GM23338 (cell line): Measurements from ENCODE around the gene SLX4IP. TPM values are rescaled to one million over a fixed set of nuclear protein-coding genes. Genes with fewer than 3 reads are reported as not detected.

Source experiments
- ATAC-seq: fragments of 200-7000 bp; cut with Tn5 transposase; 3 replicates; pipeline ENCODE4 v1.9.1; 2020
- DNase-seq: peaks from one replicate; pipeline ENCODE4 v3.0.0-alpha.2; 2015; ENCODE audit warnings: low spot score
- H2AFZ ChIP-seq: fragments of 200-600 bp; sonication (generic); 2 replicates; pipeline ENCODE4 v1.8.0; 2016; ENCODE audit warnings: antibody characterized with exemption, mild to moderate bottlenecking, moderate library complexity
- H3F3A ChIP-seq: fragments of 200-600 bp; sonication (generic); replicated peaks from 2 replicates; pipeline ENCODE4 v1.8.0; 2017; ENCODE audit warnings: antibody characterized with exemption, mixed run types, low read depth
- H3K27ac ChIP-seq: fragments of 200-600 bp; sonication (generic); 2 replicates; pipeline ENCODE4 v1.6.1; 2016; ENCODE audit warnings: low read depth
- H3K27me3 ChIP-seq: fragments of 200-600 bp; sonication (generic); 2 replicates; pipeline ENCODE4 v1.8.0; 2016; ENCODE audit warnings: mild to moderate bottlenecking, mixed run types, moderate library complexity; ENCODE audit not compliant: insufficient read depth
- H3K36me3 ChIP-seq: fragments of 200-600 bp; sonication (generic); 2 replicates; pipeline ENCODE4 v1.8.0; 2016; ENCODE audit warnings: mild to moderate bottlenecking; ENCODE audit not compliant: insufficient read depth
- H3K4me1 ChIP-seq: fragments of 200-600 bp; sonication (generic); 2 replicates; pipeline ENCODE4 v1.8.0; 2016; ENCODE audit warnings: mild to moderate bottlenecking, moderate library complexity; ENCODE audit not compliant: insufficient read depth
- H3K4me2 ChIP-seq: fragments of 200-600 bp; sonication (generic); 2 replicates; pipeline ENCODE4 v1.7.1; 2017; ENCODE audit warnings: mixed run types
- H3K4me3 ChIP-seq: fragments of 200-600 bp; sonication (generic); 2 replicates; pipeline ENCODE4 v1.6.1; 2016; ENCODE audit warnings: mixed run types
- H3K79me2 ChIP-seq: fragments of 200-600 bp; sonication (generic); replicated peaks from 2 replicates; pipeline ENCODE4 v1.8.0; 2017; ENCODE audit warnings: mild to moderate bottlenecking; ENCODE audit not compliant: insufficient read depth
- H3K9me2 ChIP-seq: fragments of 200-600 bp; sonication (generic); 2 replicates; pipeline ENCODE4 v1.8.0; 2017; ENCODE audit not compliant: insufficient read depth
- H4K20me1 ChIP-seq: fragments of 200-600 bp; sonication (generic); replicated peaks from 2 replicates; pipeline ENCODE4 v1.8.0; 2017; ENCODE audit warnings: mild to moderate bottlenecking; ENCODE audit not compliant: insufficient read depth
- H3K27ac Mint-ChIP-seq: 2 replicates; pipeline ENCODE4 v1.8.0; 2020; ENCODE audit warnings: inconsistent platforms, mild to moderate bottlenecking, moderate library complexity, mixed read lengths
- H3K27me3 Mint-ChIP-seq: 3 replicates; pipeline ENCODE4 v1.8.0; 2022; ENCODE audit warnings: low read depth, mild to moderate bottlenecking, moderate library complexity, mixed read lengths, inconsistent platforms; ENCODE audit not compliant: insufficient read depth, poor library complexity
- H3K36me3 Mint-ChIP-seq: 3 replicates; pipeline ENCODE4 v1.8.0; 2021; ENCODE audit warnings: low read depth, mild to moderate bottlenecking, inconsistent platforms, moderate library complexity, mixed read lengths
- H3K4me1 Mint-ChIP-seq: 3 replicates; pipeline ENCODE4 v1.8.0; 2020; ENCODE audit warnings: mild to moderate bottlenecking, inconsistent platforms, mixed read lengths
- H3K4me3 Mint-ChIP-seq: 3 replicates; pipeline ENCODE4 v1.8.0; 2021; ENCODE audit warnings: moderate library complexity, mild to moderate bottlenecking, inconsistent platforms, mixed read lengths
- H3K9me3 Mint-ChIP-seq: 3 replicates; pipeline ENCODE4 v1.8.0; 2020; ENCODE audit warnings: moderate library complexity, mild to moderate bottlenecking, inconsistent platforms, mixed read lengths
- EZH2phosphoT487 ChIP-seq: fragments of 200-600 bp; sonication (generic); IDR thresholded peaks from one replicate; pipeline ENCODE4 v1.8.1; 2018; ENCODE audit warnings: antibody characterized with exemption; ENCODE audit not compliant: unreplicated experiment
- POLR2AphosphoS5 ChIP-seq: IDR thresholded peaks from 2 replicates; pipeline ENCODE4 v1.6.1; 2016; ENCODE audit warnings: antibody characterized with exemption, low read depth
- STAT1 ChIP-seq: IDR thresholded peaks from one replicate; pipeline ENCODE4 v1.6.1; 2016; ENCODE audit warnings: antibody characterized with exemption; ENCODE audit not compliant: unreplicated experiment
- ZNF114 ChIP-seq: fragments of 250-450 bp; sonication (Bioruptor Pico); IDR thresholded peaks from 2 replicates; pipeline ENCODE4 v1.5.0; 2020; ENCODE audit warnings: mild to moderate bottlenecking, moderate library complexity
- ZNF331 ChIP-seq: fragments of 250-450 bp; sonication (Bioruptor Pico); IDR thresholded peaks from 2 replicates; pipeline ENCODE4 v1.5.0; 2020; ENCODE audit warnings: low read depth, mild to moderate bottlenecking, moderate library complexity
- polyA plus RNA-seq: library from polyadenylated mRNA; unstranded; fragments of >200 nt; fragmentation: Nextera tagmentation; extraction: Ambion mirVana; gene quantifications from 2 replicates; pipeline ENCODE4 v1.2.1, GENCODE V29; 2016
- total RNA-seq: library from RNA; depleted of rRNA; stranded (reverse); fragments of >200 nt; shearing (Covaris generic); gene quantifications from 2 replicates; pipeline ENCODE4 v1.2.3, GENCODE V29; 2014
- TF ChIP-seq, protein P1 (sequence below): fragments of 250-450 bp; sonication (Bioruptor Pico); IDR thresholded peaks from 2 replicates; pipeline ENCODE4 v1.5.0; 2020; ENCODE audit warnings: mild to moderate bottlenecking, moderate library complexity
- TF ChIP-seq, protein P2 (sequence below): IDR thresholded peaks from 2 replicates; pipeline ENCODE4 v1.6.1; 2016; ENCODE audit warnings: antibody characterized with exemption
- TF ChIP-seq, protein P3 (sequence below): IDR thresholded peaks from one replicate; pipeline ENCODE4 v1.6.1; 2018; ENCODE audit warnings: antibody characterized with exemption; ENCODE audit not compliant: unreplicated experiment
- TF ChIP-seq, protein P4 (sequence below), 2 experiments: fragments of 200-600 bp in 1 of 2; sonication (generic) in 1 of 2; conservative IDR thresholded peaks; 2 replicates each; pipeline versions ENCODE4 v1.5.1 to v1.6.1; 2016 to 2017; ENCODE audit warnings: antibody characterized with exemption in 2 of 2, low read depth in 2 of 2, mild to moderate bottlenecking in 2 of 2, moderate library complexity in 1 of 2

SLX4IP gene
- total and polyA plus RNA-seq, 2 experiments from 2014 or later = 9.1 to 9.8 TPM

DNA sequence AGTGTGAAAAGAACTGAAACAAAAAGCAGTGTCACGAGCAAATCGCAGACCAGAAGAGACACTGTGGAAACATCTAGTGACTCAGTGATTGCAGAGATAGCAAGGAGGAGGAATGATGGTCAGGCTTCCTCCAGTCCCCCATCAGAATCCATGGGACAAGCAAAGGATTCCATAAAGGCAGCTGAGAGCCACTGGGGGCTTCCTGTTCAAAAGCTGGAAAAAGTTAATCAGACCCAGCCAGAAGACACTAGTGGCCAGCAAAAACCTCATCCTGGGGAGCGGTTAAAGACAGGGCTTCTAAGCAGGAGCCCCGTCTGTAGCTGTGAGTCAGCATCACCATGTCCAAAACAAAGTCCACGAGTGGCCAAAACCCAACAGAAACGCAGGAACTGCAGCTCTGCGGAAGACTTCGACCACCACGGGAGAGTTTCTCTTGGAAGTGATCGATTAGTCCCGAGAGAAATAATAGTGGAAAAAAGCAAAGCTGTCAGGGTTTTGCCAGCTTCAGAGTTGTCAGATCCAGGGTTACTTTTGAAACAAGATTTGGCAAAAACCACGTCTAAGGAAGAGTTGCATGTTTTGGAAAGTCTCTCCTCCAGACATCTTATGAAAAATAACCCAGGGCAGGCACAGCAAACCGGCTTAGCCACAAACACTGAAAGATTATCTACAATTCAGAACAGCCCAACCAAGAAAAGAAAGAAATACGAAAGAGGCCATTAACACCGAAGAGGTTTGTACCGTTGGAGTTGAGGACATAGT is 187.7 kb downstream of the SLX4IP start:
- no peaks in the 10 kb centered on the region for H3K79me2 ChIP-seq
- Mint-ChIP-seq H3K4me1 (peaks cover 48% of the 10 kb centered on the region), H3K9me3 (no peaks in the 10 kb centered on the region), H3K36me3 (peaks cover 5% of the 10 kb centered on the region; the same call in 2 of the 3 replicates), H3K27me3 (peaks cover 2% of the 10 kb centered on the region), H3K27ac (no peak overlapping the region), H3K4me3 (no peak overlapping the region)
- no peaks in the 10 kb centered on the region for H3F3A ChIP-seq
- ATAC-seq (no peak), DNase-seq (no peak)
- no peak overlapping the region for H3K4me3 ChIP-seq
- no peak overlapping the region for H2AFZ ChIP-seq
- H3K4me1 ChIP-seq = peaks cover 21% of the 10 kb centered on the region
- H3K36me3 ChIP-seq = no peaks in the 10 kb centered on the region
- TF ChIP-seq ZNF114 (CRISPR knock-in tag) (no peak), EZH2phosphoT487 (no peak), ZNF331 (no peak), POLR2AphosphoS5 (no peak), STAT1 (no peak)
- TF ChIP-seq, protein P1, sequence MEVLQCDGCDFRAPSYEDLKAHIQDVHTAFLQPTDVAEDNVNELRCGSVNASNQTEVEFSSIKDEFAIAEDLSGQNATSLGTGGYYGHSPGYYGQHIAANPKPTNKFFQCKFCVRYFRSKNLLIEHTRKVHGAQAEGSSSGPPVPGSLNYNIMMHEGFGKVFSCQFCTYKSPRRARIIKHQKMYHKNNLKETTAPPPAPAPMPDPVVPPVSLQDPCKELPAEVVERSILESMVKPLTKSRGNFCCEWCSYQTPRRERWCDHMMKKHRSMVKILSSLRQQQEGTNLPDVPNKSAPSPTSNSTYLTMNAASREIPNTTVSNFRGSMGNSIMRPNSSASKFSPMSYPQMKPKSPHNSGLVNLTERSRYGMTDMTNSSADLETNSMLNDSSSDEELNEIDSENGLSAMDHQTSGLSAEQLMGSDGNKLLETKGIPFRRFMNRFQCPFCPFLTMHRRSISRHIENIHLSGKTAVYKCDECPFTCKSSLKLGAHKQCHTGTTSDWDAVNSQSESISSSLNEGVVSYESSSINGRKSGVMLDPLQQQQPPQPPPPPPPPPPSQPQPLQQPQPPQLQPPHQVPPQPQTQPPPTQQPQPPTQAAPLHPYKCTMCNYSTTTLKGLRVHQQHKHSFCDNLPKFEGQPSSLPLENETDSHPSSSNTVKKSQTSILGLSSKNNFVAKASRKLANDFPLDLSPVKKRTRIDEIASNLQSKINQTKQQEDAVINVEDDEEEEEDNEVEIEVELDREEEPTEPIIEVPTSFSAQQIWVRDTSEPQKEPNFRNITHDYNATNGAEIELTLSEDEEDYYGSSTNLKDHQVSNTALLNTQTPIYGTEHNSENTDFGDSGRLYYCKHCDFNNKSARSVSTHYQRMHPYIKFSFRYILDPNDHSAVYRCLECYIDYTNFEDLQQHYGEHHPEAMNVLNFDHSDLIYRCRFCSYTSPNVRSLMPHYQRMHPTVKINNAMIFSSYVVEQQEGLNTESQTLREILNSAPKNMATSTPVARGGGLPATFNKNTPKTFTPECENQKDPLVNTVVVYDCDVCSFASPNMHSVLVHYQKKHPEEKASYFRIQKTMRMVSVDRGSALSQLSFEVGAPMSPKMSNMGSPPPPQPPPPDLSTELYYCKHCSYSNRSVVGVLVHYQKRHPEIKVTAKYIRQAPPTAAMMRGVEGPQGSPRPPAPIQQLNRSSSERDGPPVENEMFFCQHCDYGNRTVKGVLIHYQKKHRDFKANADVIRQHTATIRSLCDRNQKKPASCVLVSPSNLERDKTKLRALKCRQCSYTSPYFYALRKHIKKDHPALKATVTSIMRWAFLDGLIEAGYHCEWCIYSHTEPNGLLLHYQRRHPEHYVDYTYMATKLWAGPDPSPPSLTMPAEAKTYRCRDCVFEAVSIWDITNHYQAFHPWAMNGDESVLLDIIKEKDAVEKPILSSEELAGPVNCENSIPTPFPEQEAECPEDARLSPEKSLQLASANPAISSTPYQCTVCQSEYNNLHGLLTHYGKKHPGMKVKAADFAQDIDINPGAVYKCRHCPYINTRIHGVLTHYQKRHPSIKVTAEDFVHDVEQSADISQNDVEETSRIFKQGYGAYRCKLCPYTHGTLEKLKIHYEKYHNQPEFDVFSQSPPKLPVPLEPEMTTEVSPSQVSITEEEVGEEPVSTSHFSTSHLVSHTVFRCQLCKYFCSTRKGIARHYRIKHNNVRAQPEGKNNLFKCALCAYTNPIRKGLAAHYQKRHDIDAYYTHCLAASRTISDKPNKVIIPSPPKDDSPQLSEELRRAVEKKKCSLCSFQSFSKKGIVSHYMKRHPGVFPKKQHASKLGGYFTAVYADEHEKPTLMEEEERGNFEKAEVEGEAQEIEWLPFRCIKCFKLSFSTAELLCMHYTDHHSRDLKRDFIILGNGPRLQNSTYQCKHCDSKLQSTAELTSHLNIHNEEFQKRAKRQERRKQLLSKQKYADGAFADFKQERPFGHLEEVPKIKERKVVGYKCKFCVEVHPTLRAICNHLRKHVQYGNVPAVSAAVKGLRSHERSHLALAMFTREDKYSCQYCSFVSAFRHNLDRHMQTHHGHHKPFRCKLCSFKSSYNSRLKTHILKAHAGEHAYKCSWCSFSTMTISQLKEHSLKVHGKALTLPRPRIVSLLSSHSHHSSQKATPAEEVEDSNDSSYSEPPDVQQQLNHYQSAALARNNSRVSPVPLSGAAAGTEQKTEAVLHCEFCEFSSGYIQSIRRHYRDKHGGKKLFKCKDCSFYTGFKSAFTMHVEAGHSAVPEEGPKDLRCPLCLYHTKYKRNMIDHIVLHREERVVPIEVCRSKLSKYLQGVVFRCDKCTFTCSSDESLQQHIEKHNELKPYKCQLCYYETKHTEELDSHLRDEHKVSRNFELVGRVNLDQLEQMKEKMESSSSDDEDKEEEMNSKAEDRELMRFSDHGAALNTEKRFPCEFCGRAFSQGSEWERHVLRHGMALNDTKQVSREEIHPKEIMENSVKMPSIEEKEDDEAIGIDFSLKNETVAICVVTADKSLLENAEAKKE (CRISPR knock-in tag) = no peak
- TF ChIP-seq, protein P2, sequence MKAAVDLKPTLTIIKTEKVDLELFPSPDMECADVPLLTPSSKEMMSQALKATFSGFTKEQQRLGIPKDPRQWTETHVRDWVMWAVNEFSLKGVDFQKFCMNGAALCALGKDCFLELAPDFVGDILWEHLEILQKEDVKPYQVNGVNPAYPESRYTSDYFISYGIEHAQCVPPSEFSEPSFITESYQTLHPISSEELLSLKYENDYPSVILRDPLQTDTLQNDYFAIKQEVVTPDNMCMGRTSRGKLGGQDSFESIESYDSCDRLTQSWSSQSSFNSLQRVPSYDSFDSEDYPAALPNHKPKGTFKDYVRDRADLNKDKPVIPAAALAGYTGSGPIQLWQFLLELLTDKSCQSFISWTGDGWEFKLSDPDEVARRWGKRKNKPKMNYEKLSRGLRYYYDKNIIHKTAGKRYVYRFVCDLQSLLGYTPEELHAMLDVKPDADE = no peak
- TF ChIP-seq, protein P3, sequence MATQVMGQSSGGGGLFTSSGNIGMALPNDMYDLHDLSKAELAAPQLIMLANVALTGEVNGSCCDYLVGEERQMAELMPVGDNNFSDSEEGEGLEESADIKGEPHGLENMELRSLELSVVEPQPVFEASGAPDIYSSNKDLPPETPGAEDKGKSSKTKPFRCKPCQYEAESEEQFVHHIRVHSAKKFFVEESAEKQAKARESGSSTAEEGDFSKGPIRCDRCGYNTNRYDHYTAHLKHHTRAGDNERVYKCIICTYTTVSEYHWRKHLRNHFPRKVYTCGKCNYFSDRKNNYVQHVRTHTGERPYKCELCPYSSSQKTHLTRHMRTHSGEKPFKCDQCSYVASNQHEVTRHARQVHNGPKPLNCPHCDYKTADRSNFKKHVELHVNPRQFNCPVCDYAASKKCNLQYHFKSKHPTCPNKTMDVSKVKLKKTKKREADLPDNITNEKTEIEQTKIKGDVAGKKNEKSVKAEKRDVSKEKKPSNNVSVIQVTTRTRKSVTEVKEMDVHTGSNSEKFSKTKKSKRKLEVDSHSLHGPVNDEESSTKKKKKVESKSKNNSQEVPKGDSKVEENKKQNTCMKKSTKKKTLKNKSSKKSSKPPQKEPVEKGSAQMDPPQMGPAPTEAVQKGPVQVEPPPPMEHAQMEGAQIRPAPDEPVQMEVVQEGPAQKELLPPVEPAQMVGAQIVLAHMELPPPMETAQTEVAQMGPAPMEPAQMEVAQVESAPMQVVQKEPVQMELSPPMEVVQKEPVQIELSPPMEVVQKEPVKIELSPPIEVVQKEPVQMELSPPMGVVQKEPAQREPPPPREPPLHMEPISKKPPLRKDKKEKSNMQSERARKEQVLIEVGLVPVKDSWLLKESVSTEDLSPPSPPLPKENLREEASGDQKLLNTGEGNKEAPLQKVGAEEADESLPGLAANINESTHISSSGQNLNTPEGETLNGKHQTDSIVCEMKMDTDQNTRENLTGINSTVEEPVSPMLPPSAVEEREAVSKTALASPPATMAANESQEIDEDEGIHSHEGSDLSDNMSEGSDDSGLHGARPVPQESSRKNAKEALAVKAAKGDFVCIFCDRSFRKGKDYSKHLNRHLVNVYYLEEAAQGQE = no peak
- TF ChIP-seq, protein P4, sequence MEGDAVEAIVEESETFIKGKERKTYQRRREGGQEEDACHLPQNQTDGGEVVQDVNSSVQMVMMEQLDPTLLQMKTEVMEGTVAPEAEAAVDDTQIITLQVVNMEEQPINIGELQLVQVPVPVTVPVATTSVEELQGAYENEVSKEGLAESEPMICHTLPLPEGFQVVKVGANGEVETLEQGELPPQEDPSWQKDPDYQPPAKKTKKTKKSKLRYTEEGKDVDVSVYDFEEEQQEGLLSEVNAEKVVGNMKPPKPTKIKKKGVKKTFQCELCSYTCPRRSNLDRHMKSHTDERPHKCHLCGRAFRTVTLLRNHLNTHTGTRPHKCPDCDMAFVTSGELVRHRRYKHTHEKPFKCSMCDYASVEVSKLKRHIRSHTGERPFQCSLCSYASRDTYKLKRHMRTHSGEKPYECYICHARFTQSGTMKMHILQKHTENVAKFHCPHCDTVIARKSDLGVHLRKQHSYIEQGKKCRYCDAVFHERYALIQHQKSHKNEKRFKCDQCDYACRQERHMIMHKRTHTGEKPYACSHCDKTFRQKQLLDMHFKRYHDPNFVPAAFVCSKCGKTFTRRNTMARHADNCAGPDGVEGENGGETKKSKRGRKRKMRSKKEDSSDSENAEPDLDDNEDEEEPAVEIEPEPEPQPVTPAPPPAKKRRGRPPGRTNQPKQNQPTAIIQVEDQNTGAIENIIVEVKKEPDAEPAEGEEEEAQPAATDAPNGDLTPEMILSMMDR (conservative IDR thresholded peaks at IDR 0.05; ENCODE audit: low read depth in 2 of 2) = no peak
- no peak overlapping the region for H3K27ac ChIP-seq
- H3K9me2 ChIP-seq = no peaks in the 10 kb centered on the region
- H3K4me2 ChIP-seq = no peak overlapping the region
- peaks cover 7% of the 10 kb centered on the region; the same call in 1 of the 2 replicates for H3K27me3 ChIP-seq
- H4K20me1 ChIP-seq = no peaks in the 10 kb centered on the region; the same call in 1 of the 2 replicates
